Measurements from ENCODE around the gene CORO7. TPM values are rescaled to one million over a fixed set of nuclear protein-coding genes. Genes with fewer than 3 reads are reported as not detected.
A peak's percentile ranks its signal among the peaks of the same experiment; 100 is the strongest.

Gene CORO7
- total RNA-seq, 1 donor from 2014 or later, result 45.0 TPM

- DNase-seq (ENCODE audit: low spot score), result no peak
Measured at GRCh38 chr16:4426722-4427372, 10.5 kb upstream of the CORO7 start.

GRCh38 chr16:4426021-4426684 is 9.8 kb upstream of the CORO7 start:
- DNase-seq (ENCODE audit: low spot score), result no peak

GRCh38 chr16:4425378-4426020 is 9.1 kb upstream of the CORO7 start, which contains the start of gene DNAJA3:
TSS of gene DNAJA3 (plus strand) at chr16:4425868. CDS start at chr16:4425882, 14 bp downstream.
- DNase-seq (ENCODE audit: low spot score), result peak; percentile 98

- no peak for DNase-seq (ENCODE audit: low spot score)
Measured at GRCh38 chr16:4420505-4421105, 4.2 kb upstream of the CORO7 start.

GRCh38 chr16:4419402-4419959 is 3.1 kb upstream of the CORO7 start:
- no peak for DNase-seq (ENCODE audit: low spot score)

GRCh38 chr16:4415538-4416199 is 727 bp downstream of the CORO7 start:
- DNase-seq (ENCODE audit: low spot score), result no peak

- no peak for DNase-seq (ENCODE audit: low spot score)
Measured at GRCh38 chr16:4414187-4414917, 2.0 kb downstream of the CORO7 start.

GRCh38 chr16:4412854-4413253 is 3.5 kb downstream of the CORO7 start:
- DNase-seq (ENCODE audit: low spot score), result no peak

- DNase-seq (ENCODE audit: low spot score), result no peak
Measured at GRCh38 chr16:4412159-4412558, 4.2 kb downstream of the CORO7 start.

GRCh38 chr16:4411684-4412083 is 4.7 kb downstream of the CORO7 start:
- no peak for DNase-seq (ENCODE audit: low spot score)

- no peak for DNase-seq (ENCODE audit: low spot score)
Measured at GRCh38 chr16:4410335-4411075, 5.9 kb downstream of the CORO7 start.

- DNase-seq (ENCODE audit: low spot score), result no peak
Measured at GRCh38 chr16:4409081-4409932, 7.1 kb downstream of the CORO7 start.

- DNase-seq (ENCODE audit: low spot score), result no peak
Measured at GRCh38 chr16:4408323-4408690, 8.1 kb downstream of the CORO7 start.

- DNase-seq (ENCODE audit: low spot score), result no peak
Measured at GRCh38 chr16:4407543-4408322, 8.7 kb downstream of the CORO7 start.

- DNase-seq (ENCODE audit: low spot score), result no peak
Measured at GRCh38 chr16:4404967-4405696, 11.3 kb downstream of the CORO7 start.

- no peak for DNase-seq (ENCODE audit: low spot score)
Measured at GRCh38 chr16:4404247-4404966, 12.0 kb downstream of the CORO7 start.

Measured in mesenteric fat pad (tissue), 1 donor.